ENCODE measurements around the gene TAS2R30.

Gene TAS2R30

GRCh38 chr12:11134305-11134704 lies at the start of gene TAS2R30:
Gene TAS2R30 (minus strand): TSS chr12:11134644. CDS start chr12:11134244, 400 bp downstream.
- Mint-ChIP-seq H3K4me1 (ENCODE audit: low read depth) (peaks cover 47% of the 10 kb centered on the region), H3K27me3 (no peaks in the 10 kb centered on the region), H3K9me3 (ENCODE audit: low read depth) (no peaks in the 10 kb centered on the region), H3K36me3 (peaks cover 14% of the 10 kb centered on the region), H3K4me3 (no peak within 1 kb of the TSS), H3K27ac (peak within 1 kb of the TSS; percentile 2)

- Mint-ChIP-seq H3K27ac (no peak overlapping the region), H3K27me3 (no peaks in the 10 kb centered on the region), H3K4me1 (ENCODE audit: low read depth) (peaks cover 3% of the 10 kb centered on the region), H3K4me3 (no peak overlapping the region), H3K36me3 (peaks cover 3% of the 10 kb centered on the region), H3K9me3 (ENCODE audit: low read depth) (no peaks in the 10 kb centered on the region)
These were observed 48.6 kb upstream of the TAS2R30 start for GRCh38 chr12:11183011-11183410.

DNA sequence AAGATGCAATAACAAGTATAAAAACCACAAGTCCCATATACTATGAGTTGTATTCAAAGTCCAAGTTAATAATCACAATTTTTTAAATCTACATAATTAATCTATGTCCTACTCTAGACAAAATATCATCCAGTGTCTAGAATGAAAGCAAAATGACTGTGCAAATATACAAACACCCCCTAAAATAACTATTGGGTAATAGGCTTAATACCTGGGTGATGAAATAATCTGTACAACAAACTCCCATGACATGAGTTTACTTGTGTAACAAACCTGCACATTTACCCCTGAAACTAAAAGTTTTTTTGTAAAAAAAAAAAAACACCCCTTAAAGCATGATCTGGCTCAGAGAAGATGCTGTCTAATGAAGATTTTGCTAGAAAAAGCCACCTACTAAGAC lies 48.1 kb upstream of the TAS2R30 start:
- H3K27ac Mint-ChIP-seq: no peak overlapping the region
- H3K4me3 Mint-ChIP-seq: no peak overlapping the region
- H3K27me3 Mint-ChIP-seq: no peaks in the 10 kb centered on the region
- H3K4me1 Mint-ChIP-seq (ENCODE audit: low read depth): peaks cover 3% of the 10 kb centered on the region
- peaks cover 5% of the 10 kb centered on the region for H3K36me3 Mint-ChIP-seq
- H3K9me3 Mint-ChIP-seq (ENCODE audit: low read depth): no peaks in the 10 kb centered on the region

- H3K27ac Mint-ChIP-seq: no peak overlapping the region
- H3K4me1 Mint-ChIP-seq (ENCODE audit: low read depth): peaks cover 19% of the 10 kb centered on the region
- peaks cover 20% of the 10 kb centered on the region for H3K36me3 Mint-ChIP-seq
- H3K9me3 Mint-ChIP-seq (ENCODE audit: low read depth): no peaks in the 10 kb centered on the region
- no peaks in the 10 kb centered on the region for H3K27me3 Mint-ChIP-seq
- H3K4me3 Mint-ChIP-seq: no peak overlapping the region
These were observed 43.8 kb upstream of the TAS2R30 start for GRCh38 chr12:11178250-11178649.

- H3K27me3 Mint-ChIP-seq: no peaks in the 10 kb centered on the region
- no peak overlapping the region for H3K4me3 Mint-ChIP-seq
- H3K4me1 Mint-ChIP-seq (ENCODE audit: low read depth): peaks cover 51% of the 10 kb centered on the region
- no peak overlapping the region for H3K27ac Mint-ChIP-seq
- no peaks in the 10 kb centered on the region for H3K9me3 Mint-ChIP-seq (ENCODE audit: low read depth)
- peaks cover 28% of the 10 kb centered on the region for H3K36me3 Mint-ChIP-seq
These were observed 39.6 kb upstream of the TAS2R30 start for GRCh38 chr12:11174022-11174421.

GRCh38 chr12:11171969-11172675 lies 37.7 kb upstream of the TAS2R30 start:
- no peaks in the 10 kb centered on the region for H3K27me3 Mint-ChIP-seq
- H3K4me1 Mint-ChIP-seq (ENCODE audit: low read depth): peaks cover 68% of the 10 kb centered on the region
- peaks cover 28% of the 10 kb centered on the region for H3K36me3 Mint-ChIP-seq
- no peaks in the 10 kb centered on the region for H3K9me3 Mint-ChIP-seq (ENCODE audit: low read depth)
- H3K4me3 Mint-ChIP-seq: peak overlapping the region; percentile 98
- peak overlapping the region; percentile 99 for H3K27ac Mint-ChIP-seq

- Mint-ChIP-seq H3K4me3 (peak within 1 kb of the TSS; percentile 98), H3K27me3 (no peaks in the 10 kb centered on the region), H3K27ac (peak within 1 kb of the TSS; percentile 99), H3K4me1 (ENCODE audit: low read depth) (peaks cover 73% of the 10 kb centered on the region), H3K36me3 (peaks cover 28% of the 10 kb centered on the region), H3K9me3 (ENCODE audit: low read depth) (no peaks in the 10 kb centered on the region)
These were observed 36.9 kb upstream of the TAS2R30 start, which contains the start of gene SMIM10L1 for GRCh38 chr12:11171145-11171968. Gene SMIM10L1 (plus strand): TSS chr12:11171194. CDS start chr12:11171357, 163 bp downstream.

DNA sequence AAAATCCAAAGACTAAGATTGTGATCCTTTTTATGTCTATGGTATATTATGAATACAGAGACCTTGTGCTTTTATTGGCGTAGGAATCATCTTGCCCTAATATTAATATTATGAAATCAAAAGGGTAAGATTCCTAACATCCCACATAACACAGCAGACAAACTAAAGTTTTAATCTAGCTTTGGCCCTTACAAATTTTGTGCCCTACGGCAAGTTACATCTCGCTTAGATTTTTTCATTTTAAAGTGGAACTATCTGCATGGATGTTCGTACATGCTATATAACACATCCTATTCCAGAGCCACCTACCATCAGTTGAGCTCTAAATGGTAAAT lies 36.3 kb upstream of the TAS2R30 start:
- Mint-ChIP-seq H3K4me1 (ENCODE audit: low read depth) (peaks cover 76% of the 10 kb centered on the region), H3K27ac (peak overlapping the region; percentile 83), H3K36me3 (peaks cover 30% of the 10 kb centered on the region), H3K9me3 (ENCODE audit: low read depth) (no peaks in the 10 kb centered on the region), H3K27me3 (no peaks in the 10 kb centered on the region), H3K4me3 (peak overlapping the region; percentile 98)

GRCh38 chr12:11166300-11166699 lies 31.9 kb upstream of the TAS2R30 start:
- no peak overlapping the region for H3K4me3 Mint-ChIP-seq
- H3K27me3 Mint-ChIP-seq: no peaks in the 10 kb centered on the region
- peaks cover 79% of the 10 kb centered on the region for H3K4me1 Mint-ChIP-seq (ENCODE audit: low read depth)
- peaks cover 23% of the 10 kb centered on the region for H3K36me3 Mint-ChIP-seq
- no peak overlapping the region for H3K27ac Mint-ChIP-seq
- no peaks in the 10 kb centered on the region for H3K9me3 Mint-ChIP-seq (ENCODE audit: low read depth)

- H3K36me3 Mint-ChIP-seq: peaks cover 27% of the 10 kb centered on the region
- no peaks in the 10 kb centered on the region for H3K27me3 Mint-ChIP-seq
- no peak overlapping the region for H3K27ac Mint-ChIP-seq
- H3K9me3 Mint-ChIP-seq (ENCODE audit: low read depth): no peaks in the 10 kb centered on the region
- no peak overlapping the region for H3K4me3 Mint-ChIP-seq
- H3K4me1 Mint-ChIP-seq (ENCODE audit: low read depth): peaks cover 80% of the 10 kb centered on the region
These were observed 29.9 kb upstream of the TAS2R30 start for GRCh38 chr12:11164384-11164783.

- Mint-ChIP-seq H3K27ac (no peak overlapping the region), H3K9me3 (ENCODE audit: low read depth) (no peaks in the 10 kb centered on the region), H3K27me3 (no peaks in the 10 kb centered on the region), H3K4me3 (no peak overlapping the region), H3K36me3 (peaks cover 29% of the 10 kb centered on the region), H3K4me1 (ENCODE audit: low read depth) (peaks cover 67% of the 10 kb centered on the region)
These were observed 28.1 kb upstream of the TAS2R30 start for GRCh38 chr12:11162502-11162901.

- no peaks in the 10 kb centered on the region for H3K27me3 Mint-ChIP-seq
- peaks cover 8% of the 10 kb centered on the region for H3K9me3 Mint-ChIP-seq (ENCODE audit: low read depth)
- H3K27ac Mint-ChIP-seq: no peak overlapping the region
- no peak overlapping the region for H3K4me3 Mint-ChIP-seq
- H3K36me3 Mint-ChIP-seq: peaks cover 33% of the 10 kb centered on the region
- peaks cover 44% of the 10 kb centered on the region for H3K4me1 Mint-ChIP-seq (ENCODE audit: low read depth)
These were observed 24.5 kb upstream of the TAS2R30 start for GRCh38 chr12:11158885-11159444.

- Mint-ChIP-seq H3K9me3 (ENCODE audit: low read depth) (peaks cover 8% of the 10 kb centered on the region), H3K4me1 (ENCODE audit: low read depth) (peaks cover 22% of the 10 kb centered on the region), H3K27ac (no peak overlapping the region), H3K4me3 (no peak overlapping the region), H3K36me3 (peaks cover 38% of the 10 kb centered on the region), H3K27me3 (no peaks in the 10 kb centered on the region)
These were observed 20.0 kb upstream of the TAS2R30 start for GRCh38 chr12:11154400-11154925.

- no peak overlapping the region for H3K4me3 Mint-ChIP-seq
- H3K9me3 Mint-ChIP-seq (ENCODE audit: low read depth): peaks cover 8% of the 10 kb centered on the region
- H3K36me3 Mint-ChIP-seq: peaks cover 34% of the 10 kb centered on the region
- H3K27ac Mint-ChIP-seq: no peak overlapping the region
- peaks cover 15% of the 10 kb centered on the region for H3K4me1 Mint-ChIP-seq (ENCODE audit: low read depth)
- H3K27me3 Mint-ChIP-seq: no peaks in the 10 kb centered on the region
These were observed 18.3 kb upstream of the TAS2R30 start for GRCh38 chr12:11152725-11153124.

- Mint-ChIP-seq H3K27me3 (no peaks in the 10 kb centered on the region), H3K4me1 (ENCODE audit: low read depth) (peaks cover 9% of the 10 kb centered on the region), H3K9me3 (ENCODE audit: low read depth) (peaks cover under 1% of the 10 kb centered on the region), H3K36me3 (peaks cover 25% of the 10 kb centered on the region), H3K27ac (no peak overlapping the region), H3K4me3 (no peak overlapping the region)
These were observed 16.4 kb upstream of the TAS2R30 start for GRCh38 chr12:11150832-11151231.
